Measurements from ENCODE around the gene EPS8L1.

Gene EPS8L1

DNA sequence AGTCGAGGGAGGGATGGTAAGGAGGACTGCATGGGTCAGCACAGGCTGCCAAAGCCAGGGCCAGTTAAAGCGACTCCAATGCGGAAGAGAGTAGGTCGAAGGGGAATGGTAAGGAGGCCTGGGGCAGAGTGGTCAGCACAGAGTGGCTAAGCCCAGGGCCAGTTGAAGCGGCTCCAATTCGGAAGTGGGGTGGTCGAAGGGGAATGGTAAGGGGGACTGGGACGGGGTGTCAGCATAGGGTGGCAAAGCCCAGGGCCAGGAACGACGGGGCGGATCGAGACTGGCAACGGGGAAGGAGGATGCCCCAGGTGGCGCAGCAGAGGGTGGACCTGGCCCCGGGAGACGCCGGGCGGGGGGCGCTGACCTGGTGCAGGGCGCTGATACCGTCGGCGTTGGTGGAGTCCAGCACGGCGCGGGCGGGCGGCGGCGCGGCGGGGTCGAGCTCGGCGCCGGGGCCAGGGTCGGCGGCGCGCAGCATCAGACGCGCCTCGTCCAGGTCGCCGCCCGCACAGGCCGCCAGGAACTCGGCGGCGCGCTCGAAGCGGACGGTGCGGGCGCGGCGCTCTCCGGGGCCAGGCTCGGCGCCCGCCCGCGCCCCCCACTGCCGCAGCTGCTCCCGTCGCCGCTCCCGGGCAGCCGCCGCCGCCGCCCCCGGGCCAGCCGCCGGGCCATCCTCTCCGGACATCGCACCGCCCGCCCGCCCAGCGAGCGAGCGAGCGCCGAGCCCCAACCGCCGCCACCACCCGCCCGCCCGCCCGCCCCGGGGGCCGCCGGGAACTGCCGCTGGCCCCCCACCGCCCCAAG is 41.4 kb downstream of the EPS8L1 start, which contains the start of gene PPP1R12C:
Gene PPP1R12C (minus strand): TSS at position 779 of the 804 bp plus-strand sequence. CDS start 94 bp downstream, at position 685.
- CTCF ChIA-PET, result interaction anchor here (1.4 to 2.0 kb wide), 2 partner anchors 23 to 29 kb away, joined by 9 to 10 read pairs; no protein-coding TSS in a partner anchor
- no peak for TF ChIP-seq CTCF (IDR thresholded peaks at IDR 0.05; ENCODE audit: insufficient read depth, low read length, missing control alignments)
- H3K4me3 ChIP-seq (ENCODE audit: low read depth, low read length), result peak within 1 kb of the TSS; percentile 84
- DNase-seq (ENCODE audit: low read depth, low spot score), result no peak
- POLR2A ChIA-PET, result interaction anchor here (0.9 to 1.7 kb wide), 5 partner anchors 10 to 387 kb away, joined by 3 to 7 read pairs (median 6); partner anchors contain the start of gene UBE2S

DNA sequence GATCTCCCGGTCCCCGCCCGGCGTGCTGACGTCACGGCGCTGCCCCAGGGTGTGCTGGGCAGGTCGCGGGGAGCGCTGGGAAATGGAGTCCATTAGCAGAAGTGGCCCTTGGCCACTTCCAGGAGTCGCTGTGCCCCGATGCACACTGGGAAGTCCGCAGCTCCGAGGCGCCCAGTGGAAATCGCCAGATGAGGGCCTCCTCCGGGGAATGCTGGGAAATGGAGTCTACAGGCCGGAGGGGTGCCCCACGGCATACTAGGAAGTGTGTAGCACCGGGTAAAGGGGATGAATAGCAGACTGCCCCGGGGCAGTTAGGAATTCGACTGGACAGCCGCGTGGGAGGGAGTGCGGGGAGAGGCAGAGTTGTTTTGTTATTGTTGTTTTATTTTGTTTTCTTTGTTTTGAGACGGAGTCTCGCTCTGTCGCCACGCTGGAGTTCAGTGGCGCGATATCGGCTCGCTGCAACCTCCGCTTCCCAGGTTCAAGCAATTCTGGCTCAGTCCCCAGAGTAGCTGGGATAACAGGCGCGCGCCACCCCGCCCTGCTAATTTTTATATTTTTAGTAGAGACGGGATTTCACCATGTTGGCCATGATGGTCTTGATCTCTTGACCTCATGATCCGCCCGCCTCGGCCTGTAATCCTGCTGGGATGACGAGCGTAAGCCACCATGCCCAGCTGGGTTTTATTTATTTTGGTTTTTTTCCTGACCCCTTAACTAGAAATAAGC is 42.2 kb downstream of the EPS8L1 start:
- H3K4me3 ChIP-seq (ENCODE audit: low read depth, low read length), result peak overlapping the region; percentile 84
- ChIA-PET POLR2A (interaction anchor here (0.6 to 1.7 kb wide), 7 partner anchors 11 to 654 kb away, joined by 3 to 7 read pairs (median 3); partner anchors contain the start of genes LENG9 and UBE2S), CTCF (interaction anchor here (1.1 to 4.4 kb wide), 3 partner anchors 22 to 372 kb away, joined by 3 to 18 read pairs (median 9); no protein-coding TSS in a partner anchor)
- DNase-seq (ENCODE audit: low read depth, low spot score), result peak; percentile 92
- TF ChIP-seq CTCF (IDR thresholded peaks at IDR 0.05; ENCODE audit: insufficient read depth, low read length, missing control alignments), result no peak

GRCh38 chr19:55118401-55118991 is 42.8 kb downstream of the EPS8L1 start:
- DNase-seq (ENCODE audit: low read depth, low spot score), result no peak
- no peak for TF ChIP-seq CTCF (IDR thresholded peaks at IDR 0.05; ENCODE audit: insufficient read depth, low read length, missing control alignments)
- ChIA-PET CTCF (interaction anchor here (1.1 to 4.4 kb wide), 3 partner anchors 22 to 371 kb away, joined by 3 to 18 read pairs (median 9); no protein-coding TSS in a partner anchor), POLR2A (interaction anchor here (1.0 to 1.7 kb wide), 3 partner anchors 289 to 655 kb away, joined by 3 to 6 read pairs (median 6); partner anchors contain the start of genes LENG9 and UBE2S)
- H3K4me3 ChIP-seq (ENCODE audit: low read depth, low read length), result peak overlapping the region; percentile 69

DNA sequence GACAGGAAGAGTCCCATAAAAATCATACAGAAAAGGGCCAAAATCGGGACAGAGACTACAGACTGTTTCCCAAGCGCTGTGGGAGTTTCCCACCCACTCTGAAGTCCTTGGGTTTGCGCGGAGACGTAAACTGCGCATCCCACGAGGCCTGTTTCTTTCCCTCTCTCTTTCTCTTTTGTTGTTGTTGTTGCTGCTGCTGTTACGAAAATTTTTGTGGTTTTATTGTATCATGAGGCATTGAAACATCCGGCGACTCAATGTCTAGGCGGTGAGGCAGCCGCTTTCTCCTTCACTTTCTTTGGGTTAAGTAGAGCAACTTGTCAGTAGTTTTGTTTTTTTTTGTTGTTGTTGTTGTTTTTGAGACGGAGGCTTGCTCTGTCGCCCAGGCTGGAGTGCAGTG is 43.4 kb downstream of the EPS8L1 start:
- TF ChIP-seq CTCF (IDR thresholded peaks at IDR 0.05; ENCODE audit: insufficient read depth, low read length, missing control alignments), result no peak
- no peak for DNase-seq (ENCODE audit: low read depth, low spot score)
- POLR2A ChIA-PET, result no interaction called here
- no peak overlapping the region for H3K4me3 ChIP-seq (ENCODE audit: low read depth, low read length)
- CTCF ChIA-PET, result interaction anchor here (4.4 kb wide), 1 partner anchor 31 kb away, joined by 18 read pairs; no protein-coding TSS in a partner anchor

DNA sequence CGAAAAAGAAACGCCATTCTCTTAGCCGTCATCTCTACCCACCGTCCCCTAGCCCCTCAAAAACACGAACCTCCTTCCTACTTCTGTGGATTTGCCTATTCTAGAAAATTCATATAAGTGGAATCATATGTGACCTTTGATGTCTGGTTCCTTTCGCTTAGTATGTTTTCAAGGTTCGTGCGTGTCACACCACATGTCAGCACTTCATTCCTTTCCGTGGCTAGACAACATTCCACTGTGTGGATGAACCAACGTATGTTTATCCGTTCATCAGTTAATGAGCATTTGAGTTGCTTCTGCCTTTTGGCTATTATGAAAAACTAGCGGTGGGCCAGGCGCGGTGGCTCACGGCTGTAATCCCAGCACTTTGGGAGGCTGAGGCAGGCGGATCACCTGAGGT is 55.8 kb downstream of the EPS8L1 start:
- no peak for TF ChIP-seq CTCF (IDR thresholded peaks at IDR 0.05; ENCODE audit: insufficient read depth, low read length, missing control alignments)
- peak; percentile 21 for DNase-seq (ENCODE audit: low read depth, low spot score)
- ChIA-PET CTCF (interaction anchor here (1.1 to 3.0 kb wide), 2 partner anchors 9 to 336 kb away, joined by 4 to 18 read pairs; no protein-coding TSS in a partner anchor), POLR2A (interaction anchor here (0.6 kb wide), 1 partner anchor 506 kb away, joined by 3 read pairs; no protein-coding TSS in a partner anchor)
- no peak overlapping the region for H3K4me3 ChIP-seq (ENCODE audit: low read depth, low read length)

All from AG04449 (cell line).